H1 (cell line): ENCODE data around the gene CALR. TPM values are rescaled to one million over a fixed set of nuclear protein-coding genes. Genes with fewer than 3 reads are reported as not detected.

Experiments
- CTCF ChIA-PET: fragments of 300-600 bp; sonication (Branson Sonifier 250); formaldehyde crosslinking; loops from one replicate; lab custom pipeline; 2021; ENCODE audit not compliant: partially characterized antibody; lab: Charles Lee
- POLR2A ChIA-PET: fragments of 300-600 bp; sonication (Branson Sonifier 250); formaldehyde crosslinking; loops from one replicate; lab custom pipeline; 2021; ENCODE audit warnings: inconsistent platforms; ENCODE audit not compliant: partially characterized antibody; lab: Charles Lee
- DNase-seq, 2 experiments: peaks; one replicate each; pipeline versions ENCODE4 v3.0.0 to v3.0.0-alpha.2; 2010 to 2022; ENCODE audit warnings: low spot score in 2 of 2, low read depth in 1 of 2, mixed read lengths in 1 of 2
- FAIRE-seq: peaks from 2 replicates; lab custom pipeline; 2011; peaks lifted over from hg19 to GRCh38; lab: Jason Lieb, UNC
- H2AFZ ChIP-seq: 2 replicates; pipeline ENCODE4 v1.8.1; 2012; ENCODE audit warnings: low read length, inconsistent platforms
- H2AK5ac ChIP-seq: 2 replicates; pipeline ENCODE4 v1.6.1; 2013; ENCODE audit warnings: low read depth, low read length
- H2BK120ac ChIP-seq: replicated peaks from 2 replicates; pipeline ENCODE3; 2013; ENCODE audit warnings: low read depth, low read length, inconsistent platforms
- H2BK12ac ChIP-seq: 2 replicates; pipeline ENCODE4 v1.6.1; 2013; ENCODE audit warnings: low read depth, low read length
- H2BK15ac ChIP-seq: 2 replicates; pipeline ENCODE4 v1.6.1; 2013; ENCODE audit warnings: low read length
- H2BK20ac ChIP-seq: 2 replicates; pipeline ENCODE4 v1.6.1; 2013; ENCODE audit warnings: low read length
- H2BK5ac ChIP-seq: 2 replicates; pipeline ENCODE4 v1.6.1; 2013; ENCODE audit warnings: low read depth, low read length
- H3K14ac ChIP-seq: 2 replicates; pipeline ENCODE4 v1.6.1; 2013; ENCODE audit warnings: inconsistent platforms; ENCODE audit not compliant: insufficient read length
- H3K18ac ChIP-seq: 2 replicates; pipeline ENCODE4 v1.6.1; 2013; ENCODE audit warnings: low read length; ENCODE audit errors: extremely low read depth
- H3K23ac ChIP-seq: 2 replicates; pipeline ENCODE4 v1.6.1; 2013; ENCODE audit warnings: inconsistent platforms; ENCODE audit not compliant: insufficient read length
- H3K23me2 ChIP-seq: 2 replicates; pipeline ENCODE4 v1.6.1; 2013; ENCODE audit warnings: low read depth, low read length
- H3K27ac ChIP-seq: 2 replicates; pipeline ENCODE4 v1.6.1; 2011; ENCODE audit warnings: low read depth, low read length, inconsistent platforms
- H3K27me3 ChIP-seq, 4 experiments: replicated peaks in 1 of 4; 1 replicate in 1 of 4; 2 replicates in 3 of 4; pipeline versions ENCODE4 v1.6.1 to v1.8.1; 2011 to 2013; ENCODE audit warnings: low read length in 3 of 4, mild to moderate bottlenecking in 3 of 4, inconsistent platforms in 2 of 4, mixed read lengths in 2 of 4, moderate library complexity in 1 of 4; ENCODE audit not compliant: control insufficient read depth in 3 of 4, insufficient read depth in 3 of 4; ENCODE audit errors: extremely low read depth in 1 of 4
- H3K36me3 ChIP-seq, 4 experiments: 2 replicates each; pipeline versions ENCODE4 v1.6.1 to v1.8.1; 2011 to 2013; ENCODE audit warnings: mild to moderate bottlenecking in 4 of 4, low read length in 3 of 4, moderate library complexity in 2 of 4, control low read depth in 1 of 4, inconsistent platforms in 1 of 4; ENCODE audit not compliant: insufficient read depth in 4 of 4, control insufficient read depth in 2 of 4
- H3K4ac ChIP-seq: replicated peaks from 2 replicates; pipeline ENCODE3; 2013; ENCODE audit warnings: low read length, low read depth, mixed read lengths, inconsistent platforms; ENCODE audit not compliant: insufficient read length
- H3K4me1 ChIP-seq, 4 experiments: replicated peaks in 1 of 4; 1 replicate in 1 of 4; 2 replicates in 3 of 4; pipeline versions ENCODE4 v1.6.1 to v1.8.1; 2011 to 2013; ENCODE audit warnings: low read length in 3 of 4, inconsistent platforms in 2 of 4, mixed read lengths in 1 of 4; ENCODE audit not compliant: insufficient read depth in 4 of 4, control insufficient read depth in 3 of 4
- H3K4me2 ChIP-seq, 2 experiments: 2 replicates each; pipeline versions ENCODE4 v1.6.1 to v1.8.1; 2011 to 2013; ENCODE audit warnings: low read depth in 2 of 2, low read length in 2 of 2, control low read depth in 1 of 2, inconsistent platforms in 1 of 2, mild to moderate bottlenecking in 1 of 2; ENCODE audit not compliant: insufficient read depth in 1 of 2
- H3K4me3 ChIP-seq, 4 experiments: fragments of 200-600, 300-600 bp in 1 of 4; sonication (generic), shearing (Covaris generic), sonication (Bioruptor Twin) in 1 of 4; 2 replicates each; pipeline versions ENCODE4 v1.5.1 to v1.8.1; 2011 to 2016; ENCODE audit warnings: low read length in 4 of 4, low read depth in 3 of 4, control low read depth in 2 of 4, inconsistent platforms in 2 of 4, mild to moderate bottlenecking in 2 of 4, mixed read lengths in 1 of 4, moderate library complexity in 1 of 4; ENCODE audit not compliant: insufficient read depth in 2 of 4; ENCODE audit errors: extremely low read depth in 1 of 4
- H3K56ac ChIP-seq: replicated peaks from 2 replicates; pipeline ENCODE3; 2013; ENCODE audit warnings: low read depth, mild to moderate bottlenecking, mixed read lengths, low read length, inconsistent platforms; ENCODE audit not compliant: insufficient read length
- H3K79me1 ChIP-seq: 2 replicates; pipeline ENCODE4 v1.6.1; 2013; ENCODE audit warnings: low read depth, low read length, control low read depth
- H3K79me2 ChIP-seq, 2 experiments: 2 replicates each; pipeline versions ENCODE4 v1.6.1 to v1.8.1; 2012 to 2013; ENCODE audit warnings: low read length in 2 of 2, mild to moderate bottlenecking in 2 of 2, inconsistent platforms in 1 of 2; ENCODE audit not compliant: insufficient read depth in 2 of 2, control insufficient read depth in 1 of 2
- H3K9ac ChIP-seq, 4 experiments: replicated peaks in 1 of 4; 1 replicate in 1 of 4; 2 replicates in 3 of 4; pipeline versions ENCODE4 v1.6.1 to v1.8.1; 2011 to 2013; ENCODE audit warnings: low read depth in 3 of 4, low read length in 3 of 4, control low read depth in 2 of 4, mild to moderate bottlenecking in 2 of 4, moderate library complexity in 2 of 4, inconsistent platforms in 1 of 4; ENCODE audit errors: extremely low read depth in 1 of 4
- H3K9me3 ChIP-seq, 2 experiments: 2 replicates each; pipeline versions ENCODE4 v1.6.1 to v1.8.1; 2012 to 2013; ENCODE audit warnings: mild to moderate bottlenecking in 2 of 2, moderate library complexity in 2 of 2, control low read depth in 1 of 2, inconsistent platforms in 1 of 2, low read depth in 1 of 2, low read length in 1 of 2, mixed read lengths in 1 of 2; ENCODE audit not compliant: insufficient read depth in 2 of 2
- H4K20me1 ChIP-seq, 2 experiments: replicated peaks in 1 of 2; 2 replicates each; pipeline versions ENCODE3 to v1.8.1; 2011 to 2013; ENCODE audit warnings: inconsistent platforms in 2 of 2, low read length in 2 of 2, mild to moderate bottlenecking in 1 of 2; ENCODE audit not compliant: insufficient read depth in 2 of 2, control insufficient read depth in 1 of 2
- H4K5ac ChIP-seq: 2 replicates; pipeline ENCODE4 v1.6.1; 2013; ENCODE audit warnings: low read length, low read depth, mixed read lengths, inconsistent platforms; ENCODE audit not compliant: insufficient read length
- H4K8ac ChIP-seq: 2 replicates; pipeline ENCODE4 v1.8.0; 2013; ENCODE audit warnings: mild to moderate bottlenecking, moderate library complexity, low read length, inconsistent platforms; ENCODE audit not compliant: insufficient read depth; ENCODE audit errors: extremely low read depth
- H4K91ac ChIP-seq: replicated peaks from 2 replicates; pipeline ENCODE3; 2013; ENCODE audit warnings: low read length, mixed read lengths, inconsistent platforms; ENCODE audit not compliant: insufficient read length
- CHD2 ChIP-seq: IDR thresholded peaks from 2 replicates; pipeline ENCODE4 v1.6.1; 2012; ENCODE audit warnings: low read length, improper control_type of control experiment
- TBP ChIP-seq: IDR thresholded peaks from 2 replicates; pipeline ENCODE4 v1.6.1; 2011; ENCODE audit warnings: low read depth, low read length, improper control_type of control experiment
- WGBS, 2 experiments: shearing (Covaris generic) in 1 of 2; methylation state at CpG; one replicate each; pipeline versions ENCODE4 v1.1.6 to v1.1.7; 2013 to 2015; ENCODE audit warnings: low lambda C conversion rate in 2 of 2, mixed read lengths in 2 of 2, inconsistent platforms in 1 of 2, low coverage in 1 of 2, missing lambda C conversion rate in 1 of 2; ENCODE audit not compliant: insufficient replicate concordance in 2 of 2, insufficient coverage in 1 of 2, insufficient read length in 1 of 2; ENCODE audit errors: extremely low coverage in 1 of 2, missing lambda C conversion rate in 1 of 2; 5-methylcytosine and 5-hydroxymethylcytosine counted together
- polyA plus RNA-seq, 7 experiments: library from polyadenylated mRNA; depleted of rRNA in 3 of 7; stranded (reverse) in 5 of 7; unstranded in 2 of 7; fragments of >200 nt in 5 of 7; fragments of 200-250 nt in 2 of 7; gene quantifications; 1 replicate in 5 of 7; 2 replicates in 1 of 7; 4 replicates in 1 of 7; pipeline versions ENCODE4 v1.2.1 to v1.2.3, GENCODE V29; 2011 to 2013; ENCODE audit warnings: missing spikeins in 2 of 7, mixed read lengths in 2 of 7
- total RNA-seq: library from RNA; stranded (reverse); fragmentation: NEBNext Ultra II Directional; extraction: Animal tissue kit (Norgen Biotek cat#: 25700); gene quantifications from 2 replicates; pipeline ENCODE4 v1.2.1, GENCODE V29; 2021

CALR gene
- total and polyA plus RNA-seq, 2 of the 8 experiments (the other 6 are each of a cell fraction or from before 2014, with no cell fraction given) = 591 to 1,155 TPM

- H4K91ac ChIP-seq = no peak overlapping the region
- no peak for DNase-seq
- no peak overlapping the region for H2BK120ac ChIP-seq
- no peak overlapping the region for H3K4me2 ChIP-seq
- FAIRE-seq = no peak
- H2BK15ac ChIP-seq = no peak overlapping the region
- H4K8ac ChIP-seq = no peak overlapping the region
- H2AK5ac ChIP-seq = no peak overlapping the region
- no peak overlapping the region for H3K23ac ChIP-seq
- H3K27me3 ChIP-seq = peaks cover 45 to 80% (median 71%) of the 10 kb centered on the region in 4 experiments
- no peak overlapping the region for H3K18ac ChIP-seq
- H2BK20ac ChIP-seq = no peak overlapping the region
- no peak overlapping the region for H4K5ac ChIP-seq
- H3K56ac ChIP-seq = no peak overlapping the region
- POLR2A ChIA-PET = interaction anchor here (1.0 to 1.6 kb wide), 4 partner anchors 12 to 171 kb away, joined by 3 to 6 read pairs (median 4); no protein-coding TSS in a partner anchor
- H2BK5ac ChIP-seq = no peak overlapping the region
- H3K9me3 ChIP-seq = no peaks in the 10 kb centered on the region
- peaks cover 0 to 14% (median 9%) of the 10 kb centered on the region in 4 experiments; a peak in 5 of 7 replicates for H3K4me1 ChIP-seq
- peaks cover 3% of the 10 kb centered on the region; the same call in 1 of the 2 replicates for H3K79me1 ChIP-seq
- H4K20me1 ChIP-seq = peaks cover 10 to 32% of the 10 kb centered on the region in 2 experiments
- no peak overlapping the region for H2BK12ac ChIP-seq
- no peak overlapping the region for H3K14ac ChIP-seq
- H2AFZ ChIP-seq = no peak overlapping the region
- peaks cover 0 to 8% (median 0%) of the 10 kb centered on the region in 4 experiments; a peak in 1 of 8 replicates for H3K36me3 ChIP-seq
- CTCF ChIA-PET = interaction anchor here (0.7 to 3.3 kb wide), 11 partner anchors 12 to 102 kb away, joined by 3 to 18 read pairs (median 4); no protein-coding TSS in a partner anchor
- 88% methylated on average over 11 of the region's 11 CpGs; no CpG with 5 or more reads in 1 of the 2 experiments for WGBS, 2 experiments
- H3K4me3 ChIP-seq = no peak overlapping the region
- no peaks in the 10 kb centered on the region for H3K79me2 ChIP-seq
- H3K4ac ChIP-seq = no peak overlapping the region
- peaks cover 25% of the 10 kb centered on the region for H3K23me2 ChIP-seq
- H3K27ac ChIP-seq = no peak overlapping the region
- no peak overlapping the region for H3K9ac ChIP-seq
- TF ChIP-seq TBP (no peak), CHD2 (no peak)
These were observed 54.3 kb downstream of the CALR start for GRCh38 chr19:12992729-12993128.
